PC-9 (cell line): Measurements from ENCODE around the gene OLFML1. TPM values are rescaled to one million over a fixed set of nuclear protein-coding genes. Genes with fewer than 3 reads are reported as not detected.

Source experiments
- BruUV-seq: library from RNA; stranded (reverse); fragments of 400-500 nt; replicated peaks from 2 replicates; lab custom pipeline; 2021; lab: Mats Ljungman, UMichigan
- CTCF ChIA-PET: fragments of 300-600 bp; sonication (Branson Sonifier 250); formaldehyde crosslinking; loops from one replicate; lab custom pipeline; 2022; ENCODE audit warnings: antibody characterized with exemption; lab: Charles Lee
- POLR2A ChIA-PET: fragments of 300-600 bp; sonication (Branson Sonifier 250); formaldehyde crosslinking; loops from one replicate; lab custom pipeline; 2022; ENCODE audit warnings: antibody characterized with exemption; ENCODE audit not compliant: unreplicated experiment; lab: Charles Lee
- DNase-seq, 2 experiments: peaks; one replicate each; pipeline versions ENCODE4 v3.0.0 to v3.0.0-alpha.2; 2015 to 2022; ENCODE audit warnings: mixed read lengths in 1 of 2
- H2AFZ ChIP-seq: fragments of 200-600 bp; sonication (generic); 2 replicates; pipeline ENCODE4 v1.8.1; 2017; ENCODE audit warnings: antibody characterized with exemption
- H3F3A ChIP-seq: fragments of 200-600 bp; sonication (generic); 2 replicates; pipeline ENCODE4 v1.8.1; 2017; ENCODE audit warnings: antibody characterized with exemption, mild to moderate bottlenecking, low read depth; ENCODE audit not compliant: insufficient read depth
- H3K27ac ChIP-seq: fragments of 200-600 bp; sonication (generic); 2 replicates; pipeline ENCODE4 v1.6.1; 2016; ENCODE audit warnings: mixed run types
- H3K27me3 ChIP-seq: fragments of 200-600 bp; sonication (generic); 2 replicates; pipeline ENCODE4 v1.6.1; 2016; ENCODE audit warnings: low read depth, mixed run types; ENCODE audit not compliant: insufficient read depth
- H3K36me3 ChIP-seq: fragments of 200-600 bp; sonication (generic); 2 replicates; pipeline ENCODE4 v1.6.1; 2016; ENCODE audit warnings: low read depth, mixed run types
- H3K4me1 ChIP-seq: fragments of 200-600 bp; sonication (generic); replicated peaks from 2 replicates; pipeline ENCODE4 v1.6.1; 2016; ENCODE audit warnings: mixed run types; ENCODE audit not compliant: insufficient read depth
- H3K4me2 ChIP-seq: fragments of 200-600 bp; sonication (generic); 2 replicates; pipeline ENCODE4 v1.6.1; 2017; ENCODE audit warnings: mixed run types
- H3K4me3 ChIP-seq: fragments of 200-600 bp; sonication (generic); 2 replicates; pipeline ENCODE4 v1.6.1; 2016; ENCODE audit warnings: mixed run types
- H3K79me2 ChIP-seq: fragments of 200-600 bp; sonication (generic); 2 replicates; pipeline ENCODE4 v1.6.1; 2017; ENCODE audit warnings: low read depth, mixed run types
- H3K9me2 ChIP-seq: fragments of 200-600 bp; sonication (generic); 2 replicates; pipeline ENCODE4 v1.8.1; 2017; ENCODE audit warnings: mild to moderate bottlenecking; ENCODE audit not compliant: insufficient read depth
- H3K9me3 ChIP-seq: fragments of 200-600 bp; sonication (generic); 2 replicates; pipeline ENCODE4 v1.8.1; 2016; ENCODE audit warnings: low read depth; ENCODE audit not compliant: insufficient read depth
- H4K20me1 ChIP-seq: fragments of 200-600 bp; sonication (generic); 2 replicates; pipeline ENCODE4 v1.8.1; 2017; ENCODE audit not compliant: insufficient read depth
- CTCF ChIP-seq: fragments of 200-600 bp; sonication (generic); conservative IDR thresholded peaks from 2 replicates; pipeline ENCODE4 v1.6.1; 2017; ENCODE audit warnings: mixed run types, antibody characterized with exemption, mild to moderate bottlenecking, moderate library complexity
- EZH2 ChIP-seq: fragments of 200-600 bp; sonication (generic); IDR thresholded peaks from 2 replicates; pipeline ENCODE4 v1.8.0; 2017; ENCODE audit warnings: antibody characterized with exemption, low read depth
- intact Hi-C: fragments of 100-400 bp; cut with micrococcal nuclease; formaldehyde crosslinking; loops from one replicate; pipeline ENCODE4 v1.10.0; 2022; ENCODE audit not compliant: unreplicated experiment
- total RNA-seq: library from RNA; stranded (reverse); gene quantifications from 2 replicates; pipeline ENCODE4 v1.2.3, GENCODE V29; 2021

The OLFML1 gene
- total RNA-seq, 1 experiment from 2014 or later = not detected

- no peaks in the 10 kb centered on the region for H3K9me2 ChIP-seq
- no peaks in the 10 kb centered on the region for H3K27me3 ChIP-seq
- no peaks in the 10 kb centered on the region for H3K4me1 ChIP-seq
- ChIA-PET CTCF (no interaction called here), POLR2A (no interaction called here)
- no peak overlapping the region for H3K27ac ChIP-seq
- DNase-seq = no peak
- H3K9me3 ChIP-seq = no peaks in the 10 kb centered on the region
- no peak overlapping the region for H3K4me3 ChIP-seq
- H2AFZ ChIP-seq = no peak overlapping the region
- intact Hi-C loops = no loop called here
- no peaks in the 10 kb centered on the region for H3K79me2 ChIP-seq
- TF ChIP-seq EZH2 = no peak
- TF ChIP-seq CTCF = no peak
- H3K36me3 ChIP-seq = no peaks in the 10 kb centered on the region
- no peaks in the 10 kb centered on the region for H4K20me1 ChIP-seq
- no peak overlapping the region for H3K4me2 ChIP-seq
- no peaks in the 10 kb centered on the region for H3F3A ChIP-seq
- no TSS peak for BruUV-seq
These were observed 36.8 kb downstream of the OLFML1 start for GRCh38 chr11:7522121-7522520.

GRCh38 chr11:7522546-7522945, 37.2 kb downstream of the OLFML1 start:
- DNase-seq = no peak
- Histone ChIP-seq H3K9me3 (no peaks in the 10 kb centered on the region), H3K4me1 (no peaks in the 10 kb centered on the region), H2AFZ (no peak overlapping the region), H4K20me1 (no peaks in the 10 kb centered on the region), H3K36me3 (no peaks in the 10 kb centered on the region), H3K4me3 (no peak overlapping the region), H3K27me3 (no peaks in the 10 kb centered on the region), H3K4me2 (no peak overlapping the region), H3K79me2 (no peaks in the 10 kb centered on the region), H3K27ac (no peak overlapping the region), H3K9me2 (no peaks in the 10 kb centered on the region), H3F3A (no peaks in the 10 kb centered on the region)
- TF ChIP-seq EZH2 = no peak
- no peak for TF ChIP-seq CTCF
- BruUV-seq = no TSS peak
- intact Hi-C loops = no loop called here
- ChIA-PET POLR2A (no interaction called here), CTCF (no interaction called here)

- POLR2A ChIA-PET = no interaction called here
- DNase-seq = no peak
- H4K20me1 ChIP-seq = no peaks in the 10 kb centered on the region
- H3K4me1 ChIP-seq = no peaks in the 10 kb centered on the region
- H3K27me3 ChIP-seq = no peaks in the 10 kb centered on the region
- no peak overlapping the region for H3K4me3 ChIP-seq
- intact Hi-C loops = no loop called here
- BruUV-seq = no TSS peak
- H3K27ac ChIP-seq = no peak overlapping the region
- no peak overlapping the region for H2AFZ ChIP-seq
- CTCF ChIA-PET = no interaction called here
- H3K36me3 ChIP-seq = no peaks in the 10 kb centered on the region
- H3K4me2 ChIP-seq = no peak overlapping the region
- H3K9me3 ChIP-seq = no peaks in the 10 kb centered on the region
- TF ChIP-seq EZH2 = no peak
- no peaks in the 10 kb centered on the region for H3K79me2 ChIP-seq
- H3K9me2 ChIP-seq = no peaks in the 10 kb centered on the region
- no peaks in the 10 kb centered on the region for H3F3A ChIP-seq
These were observed 38.3 kb downstream of the OLFML1 start for GRCh38 chr11:7523416-7524210.
